Activated CD8-positive, alpha-beta memory T cell treated with anti-CD3 and anti-CD28 coated beads, Interleukin-2, amount 10 ng/mL, durations not matched to agents 7 days and 5 days (primary cell): ENCODE results near the gene WTAP. TPM values are rescaled to one million over a fixed set of nuclear protein-coding genes. Genes with fewer than 3 reads are reported as not detected.
A peak's percentile ranks its signal among the peaks of the same experiment; 100 is the strongest.
"Not testable (repeated sequence)": the region's sequence is repeated elsewhere in the genome, so short reads cannot be mapped to it uniquely, and the experiment has no call there.

ENCODE experiments used
- ATAC-seq: fragments of 150-1000 bp; cut with Tn5 transposase; one replicate; pipeline ENCODE4 v1.10.0; 2021; ENCODE audit warnings: moderate library complexity
- CTCF ChIA-PET: fragments of 350-600 bp; sonication (Branson Sonifier 250); formaldehyde crosslinking; loops from one replicate; lab custom pipeline; 2021; ENCODE audit warnings: antibody characterized with exemption; lab: Charles Lee
- DNase-seq: peaks from one replicate; pipeline ENCODE4 v3.0.0-alpha.2; 2020
- H3K27ac Mint-ChIP-seq: one replicate; pipeline ENCODE4 v1.8.0; 2021; ENCODE audit warnings: mild to moderate bottlenecking, mixed read lengths
- H3K27me3 Mint-ChIP-seq: one replicate; pipeline ENCODE4 v1.8.0; 2021; ENCODE audit warnings: mixed read lengths
- H3K36me3 Mint-ChIP-seq: one replicate; pipeline ENCODE4 v1.8.0; 2021; ENCODE audit warnings: mild to moderate bottlenecking, mixed read lengths
- H3K4me1 Mint-ChIP-seq: one replicate; pipeline ENCODE4 v1.8.0; 2021; ENCODE audit warnings: mixed read lengths
- H3K4me3 Mint-ChIP-seq: one replicate; pipeline ENCODE4 v1.8.0; 2021; ENCODE audit warnings: mild to moderate bottlenecking, moderate library complexity, mixed read lengths
- H3K9me3 Mint-ChIP-seq: one replicate; pipeline ENCODE4 v1.8.0; 2022; ENCODE audit warnings: low read depth, mixed read lengths
- total RNA-seq, 2 experiments: library from RNA; stranded (reverse); gene quantifications; one replicate each; pipeline ENCODE4 v1.2.3, GENCODE V29; 2021

The WTAP gene
- total RNA-seq, 2 experiments from 2014 or later = 103 to 128 TPM

DNA sequence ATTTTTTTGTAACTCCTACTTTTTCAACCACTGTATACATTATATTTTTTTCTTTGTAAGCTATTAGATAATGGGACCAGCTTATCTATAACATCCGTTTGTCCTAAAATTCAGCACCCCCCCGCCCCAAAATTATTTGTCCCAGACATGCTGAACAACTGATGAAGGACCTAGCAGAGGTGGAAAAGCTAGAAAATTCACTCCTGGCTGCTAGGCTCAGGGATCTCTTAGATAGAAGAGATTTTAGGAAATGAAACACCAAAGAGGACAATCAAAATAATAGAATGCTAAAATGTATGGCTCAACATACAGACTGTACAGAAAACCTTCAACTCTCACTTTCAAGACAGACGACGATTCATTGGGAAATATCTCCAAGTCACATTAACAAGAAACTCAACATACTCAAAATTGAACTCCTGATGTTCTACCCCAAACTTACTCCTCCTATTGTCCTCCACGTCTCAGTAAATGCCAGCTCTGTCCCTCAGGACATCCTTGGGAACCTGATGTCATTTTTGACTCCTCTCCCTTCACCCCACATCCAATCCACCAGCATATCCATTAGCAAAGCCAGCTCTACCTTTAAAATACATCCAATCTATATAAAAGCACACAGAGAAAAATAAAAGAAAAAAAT is 38.9 kb upstream of the WTAP start:
- CTCF ChIA-PET = interaction anchor here (0.6 kb wide), 1 partner anchor 534 kb away, joined by 3 read pairs; no protein-coding TSS in a partner anchor
- DNase-seq (no peak), ATAC-seq (no peak)
- no peaks in the 10 kb centered on the region for H3K27me3 Mint-ChIP-seq
- peaks cover 35% of the 10 kb centered on the region for H3K36me3 Mint-ChIP-seq
- no peaks in the 10 kb centered on the region for H3K9me3 Mint-ChIP-seq
- H3K27ac Mint-ChIP-seq = no peak overlapping the region
- peaks cover 31% of the 10 kb centered on the region for H3K4me1 Mint-ChIP-seq
- H3K4me3 Mint-ChIP-seq = no peak overlapping the region

DNA sequence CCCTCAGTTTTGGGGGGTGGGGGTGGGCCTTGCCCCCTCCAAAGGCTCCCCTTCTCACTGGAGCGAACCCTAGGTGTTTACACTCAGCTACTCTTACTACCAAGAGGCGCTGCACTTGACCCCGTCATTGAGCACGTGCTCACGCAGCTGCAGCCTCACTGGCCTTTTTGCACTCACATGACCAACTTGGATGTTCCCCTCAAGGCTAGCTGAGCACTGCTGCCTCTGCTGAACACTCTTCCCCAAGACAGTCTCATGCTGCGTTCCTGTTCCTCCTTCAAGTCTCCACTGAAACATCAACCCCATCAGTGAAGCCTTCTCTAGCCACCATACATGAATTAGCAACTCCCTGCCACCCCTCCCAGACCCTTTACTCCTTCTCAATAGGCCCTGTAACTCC is 38.3 kb upstream of the WTAP start:
- H3K36me3 Mint-ChIP-seq = peaks cover 30% of the 10 kb centered on the region

DNA sequence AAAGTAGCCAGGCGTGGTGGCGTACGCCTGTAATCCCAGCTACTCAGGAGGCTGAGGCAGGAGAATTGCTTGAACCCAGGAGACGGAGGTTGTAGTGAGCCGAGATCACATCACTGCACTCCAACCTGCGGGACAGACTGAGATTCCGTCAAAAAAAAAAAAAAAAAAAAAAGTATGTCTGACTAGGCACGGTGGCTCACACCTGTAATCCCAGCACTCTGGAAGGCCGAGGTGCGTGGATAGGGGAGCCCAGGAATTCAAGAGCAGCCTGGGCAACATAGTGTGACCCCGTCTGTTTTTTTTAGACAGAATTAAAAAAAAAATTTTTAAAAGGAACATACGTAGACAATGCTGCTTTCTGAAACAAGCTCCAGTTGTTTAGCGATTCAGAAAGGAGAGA is 37.2 kb upstream of the WTAP start:
- not testable (repeated sequence) for H3K9me3 Mint-ChIP-seq, H3K4me3 Mint-ChIP-seq, ATAC-seq, H3K27ac Mint-ChIP-seq, H3K27me3 Mint-ChIP-seq, DNase-seq
- H3K36me3 Mint-ChIP-seq = peaks cover 29% of the 10 kb centered on the region
- CTCF ChIA-PET = interaction anchor here (0.7 to 3.3 kb wide), 9 partner anchors 9 to 765 kb away, joined by 3 to 19 read pairs (median 3); partner anchors contain the start of genes ACAT2, MRPL18 and TCP1
- H3K4me1 Mint-ChIP-seq = peaks cover 42% of the 10 kb centered on the region

More for the DNA sequence above, 38.3 kb upstream of the WTAP start:
- CTCF ChIA-PET = interaction anchor here (0.8 to 1.3 kb wide), 3 partner anchors 9 to 380 kb away, joined by 3 to 4 read pairs (median 3); partner anchors contain the start of gene WTAP
- Mint-ChIP-seq H3K9me3 (no peaks in the 10 kb centered on the region), H3K27me3 (no peaks in the 10 kb centered on the region), H3K27ac (no peak overlapping the region), H3K4me1 (peaks cover 33% of the 10 kb centered on the region), H3K4me3 (no peak overlapping the region)
- DNase-seq = no peak
- ATAC-seq = no peak

DNA sequence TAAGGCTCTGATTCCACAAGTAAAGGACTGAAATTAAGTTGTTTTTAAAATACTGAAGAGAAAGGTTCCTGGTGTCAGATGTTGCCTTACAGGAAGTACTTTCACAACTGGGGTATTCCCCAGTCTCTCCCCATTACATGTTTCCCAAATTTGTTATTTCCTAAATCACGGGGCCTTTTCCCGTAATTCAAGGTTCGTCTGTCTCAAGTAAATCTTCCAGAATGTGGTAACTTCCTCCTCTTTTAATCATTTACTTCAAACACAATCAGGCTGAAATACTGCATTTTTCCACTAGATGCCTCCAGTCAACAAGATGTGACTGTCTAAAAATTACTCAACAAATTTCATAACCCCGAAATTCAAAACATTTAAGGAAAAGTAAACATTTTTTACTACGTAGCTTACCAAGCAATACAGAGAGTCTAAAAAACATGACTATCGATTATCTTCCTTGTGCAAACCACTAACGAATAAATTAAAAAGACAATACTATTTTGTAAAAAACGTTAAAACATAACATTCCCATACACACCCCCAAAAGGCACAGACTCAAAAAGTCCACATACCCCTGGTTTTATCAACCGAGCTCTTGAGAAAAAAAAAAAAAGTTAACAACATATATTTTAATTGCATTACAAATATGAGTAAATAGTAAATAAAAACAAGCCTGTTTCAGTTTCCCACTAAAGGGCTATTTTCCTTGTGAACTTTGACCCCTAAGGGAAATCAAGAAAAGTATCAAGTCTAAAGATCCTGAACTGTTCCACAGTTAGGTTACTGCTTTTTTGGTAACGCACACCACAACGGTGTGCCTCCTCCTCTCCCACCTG is 36.0 kb upstream of the WTAP start:
- DNase-seq = no peak
- peaks cover 23% of the 10 kb centered on the region for H3K36me3 Mint-ChIP-seq
- H3K27ac Mint-ChIP-seq = peak overlapping the region; percentile 92
- ATAC-seq = no peak
- H3K9me3 Mint-ChIP-seq = no peaks in the 10 kb centered on the region
- H3K4me1 Mint-ChIP-seq = peaks cover 43% of the 10 kb centered on the region
- H3K27me3 Mint-ChIP-seq = no peaks in the 10 kb centered on the region
- CTCF ChIA-PET = interaction anchor here (0.6 to 3.3 kb wide), 22 partner anchors 10 to 829 kb away, joined by 3 to 19 read pairs (median 4); partner anchors contain the start of genes ACAT2, MRPL18, TCP1 and WTAP
- peak overlapping the region; percentile 86 for H3K4me3 Mint-ChIP-seq

DNA sequence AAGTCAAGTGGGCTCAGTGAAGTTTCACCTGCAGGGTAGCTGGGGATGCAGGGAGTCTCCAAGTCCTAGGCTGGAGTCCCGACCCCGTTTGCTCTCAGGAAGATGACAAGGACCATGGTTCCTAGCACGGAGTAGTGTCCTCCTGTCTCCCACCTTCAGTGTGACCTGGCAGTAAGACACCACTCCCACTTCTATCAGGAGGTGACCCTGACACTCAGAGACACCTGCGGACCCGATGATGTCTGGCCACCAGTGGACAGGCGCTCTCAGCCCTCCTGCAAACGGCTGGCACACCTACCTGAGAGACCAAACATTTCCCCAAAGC is 35.4 kb upstream of the WTAP start:
- Mint-ChIP-seq H3K4me1 (peaks cover 38% of the 10 kb centered on the region), H3K36me3 (peaks cover 18% of the 10 kb centered on the region), H3K4me3 (peak overlapping the region; percentile 86), H3K27me3 (no peaks in the 10 kb centered on the region), H3K27ac (peak overlapping the region; percentile 92), H3K9me3 (no peaks in the 10 kb centered on the region)
- CTCF ChIA-PET = interaction anchor here (0.6 to 3.3 kb wide), 18 partner anchors 11 to 770 kb away, joined by 3 to 19 read pairs (median 6); partner anchors contain the start of genes MRPL18, TCP1 and WTAP
- no peak for ATAC-seq
- DNase-seq = no peak

DNA sequence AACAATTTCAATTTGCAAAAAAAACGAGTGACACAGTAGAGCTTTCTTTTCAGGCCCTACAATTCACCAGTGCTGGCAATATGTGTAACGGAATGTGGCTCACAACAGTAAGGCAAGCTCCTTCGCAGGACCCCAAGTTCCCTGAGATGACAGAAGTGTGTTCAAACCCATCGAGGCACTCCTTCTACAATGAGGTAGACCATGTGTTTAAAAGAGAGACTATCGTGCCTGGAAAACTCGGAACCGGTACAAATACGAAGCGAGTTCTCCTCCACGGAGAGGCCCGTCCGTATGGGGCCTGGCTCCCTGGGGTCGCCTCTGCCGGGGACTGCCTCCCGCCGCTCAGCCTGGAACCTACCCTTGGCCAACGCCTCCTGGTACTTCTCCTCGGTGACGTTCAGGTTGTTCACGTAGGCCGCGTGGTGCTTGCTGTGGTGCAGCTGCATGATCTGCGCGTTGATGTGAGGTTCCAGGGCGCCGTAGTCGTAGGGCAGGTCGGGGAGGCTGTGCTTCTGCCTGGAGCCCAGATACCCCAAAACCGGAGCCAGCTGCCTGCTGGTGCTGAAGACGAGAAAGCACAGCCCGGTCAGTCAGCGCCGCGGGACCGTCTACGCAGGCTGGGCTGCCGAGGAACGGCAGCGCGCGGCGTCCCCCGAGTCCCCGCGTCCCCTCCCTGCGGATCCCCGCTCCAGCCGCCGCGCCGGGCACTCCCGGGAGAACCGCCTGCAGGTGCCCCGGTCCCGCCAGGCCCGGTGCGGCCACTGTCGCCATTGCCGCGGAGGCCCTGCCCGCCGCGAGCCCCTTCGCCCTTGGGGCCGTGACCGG is 34.8 kb upstream of the WTAP start:
- DNase-seq (peak; percentile 80), ATAC-seq (peak; percentile 55)
- no peaks in the 10 kb centered on the region for H3K27me3 Mint-ChIP-seq
- H3K9me3 Mint-ChIP-seq = no peaks in the 10 kb centered on the region
- peak overlapping the region; percentile 92 for H3K27ac Mint-ChIP-seq
- H3K36me3 Mint-ChIP-seq = peaks cover 14% of the 10 kb centered on the region
- peak overlapping the region; percentile 86 for H3K4me3 Mint-ChIP-seq
- CTCF ChIA-PET = interaction anchor here (1.2 to 3.3 kb wide), 16 partner anchors 11 to 770 kb away, joined by 3 to 19 read pairs (median 6); partner anchors contain the start of genes ACAT2, MRPL18, TCP1 and WTAP
- H3K4me1 Mint-ChIP-seq = peaks cover 34% of the 10 kb centered on the region

DNA sequence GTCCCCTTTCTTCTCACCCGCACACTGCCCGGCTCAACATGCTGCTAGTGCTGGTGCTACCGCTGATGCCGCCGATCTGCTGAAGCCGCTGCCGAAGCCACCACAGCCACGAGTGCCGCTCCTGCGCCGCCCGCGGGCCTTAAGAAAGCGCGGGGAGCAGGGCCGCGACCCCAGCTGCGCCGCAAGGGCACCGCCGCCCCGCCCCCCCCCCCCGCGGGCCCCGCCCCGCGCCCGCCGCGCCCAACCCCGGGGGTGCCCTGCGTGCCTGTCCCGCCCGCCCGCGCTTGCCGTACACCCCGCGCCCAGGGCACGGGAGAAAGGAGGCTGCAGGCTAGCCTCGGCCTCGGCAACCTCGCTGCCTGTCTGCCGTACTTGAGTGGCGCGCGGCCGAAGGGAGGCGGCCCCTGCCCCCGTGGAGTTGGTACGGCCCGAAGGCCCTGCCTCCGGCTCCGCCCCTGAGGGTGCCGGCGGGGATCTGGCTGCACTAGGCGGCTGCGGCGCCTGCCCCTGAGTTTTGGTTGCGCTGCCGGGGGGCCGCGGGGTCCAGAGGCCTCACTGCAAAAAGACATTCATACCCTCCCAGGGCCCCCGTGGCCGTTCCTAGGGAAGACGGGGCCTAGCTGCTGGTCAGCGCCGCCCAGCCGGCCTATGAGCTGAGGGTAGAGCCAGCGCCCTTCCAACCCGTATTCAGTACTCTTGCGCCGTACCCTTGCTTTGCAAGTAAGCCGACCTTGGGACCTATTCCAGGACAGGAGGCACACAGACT is 34.0 kb upstream of the WTAP start, which contains the start of gene SOD2:
Gene SOD2, minus strand, starts transcription at position 114 of the 766 bp plus-strand sequence. Its CDS starts 74 bp downstream, at position 40.
- Mint-ChIP-seq H3K36me3 (peaks cover 10% of the 10 kb centered on the region), H3K9me3 (no peaks in the 10 kb centered on the region), H3K4me3 (peak within 1 kb of the TSS; percentile 86), H3K27me3 (no peaks in the 10 kb centered on the region), H3K4me1 (peaks cover 34% of the 10 kb centered on the region), H3K27ac (peak within 1 kb of the TSS; percentile 92)
- ATAC-seq (peak; percentile 80), DNase-seq (peak; percentile 85)
- CTCF ChIA-PET = interaction anchor here (0.9 to 3.3 kb wide), 7 partner anchors 12 to 96 kb away, joined by 3 to 19 read pairs (median 4); partner anchors contain the start of genes ACAT2, MRPL18, TCP1 and WTAP

DNA sequence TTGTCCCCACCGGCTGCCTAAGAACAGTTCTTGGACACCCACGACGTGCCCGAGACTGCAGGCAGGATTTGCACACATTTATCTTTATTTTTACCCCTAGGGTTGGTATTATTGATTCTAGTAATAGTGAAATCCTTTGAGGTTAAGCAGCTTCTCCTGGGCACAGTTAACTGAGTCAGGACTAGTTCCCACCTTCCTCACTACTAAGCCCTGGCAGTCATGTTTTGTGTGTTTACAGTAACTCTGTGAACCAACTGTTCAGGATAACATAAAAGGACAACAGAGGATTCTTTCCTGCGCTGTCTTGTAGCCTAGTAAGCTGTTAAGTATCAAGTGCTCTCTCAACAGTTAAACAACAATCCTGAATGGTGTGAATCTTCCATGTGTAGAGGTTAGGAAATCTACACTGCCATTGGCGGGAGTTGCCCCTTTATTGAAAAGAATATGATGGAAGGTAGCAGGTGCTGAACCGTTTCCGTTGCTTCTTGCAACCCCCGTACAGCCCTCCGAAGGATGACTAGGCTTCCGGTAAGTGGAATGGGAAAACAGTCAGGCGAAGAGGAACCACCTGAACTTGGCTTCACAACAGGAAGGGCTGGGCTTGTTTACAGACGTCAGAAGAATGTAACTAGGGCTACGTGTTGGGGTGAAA is 33.3 kb upstream of the WTAP start:
- CTCF ChIA-PET = interaction anchor here (0.9 to 1.4 kb wide), 4 partner anchors 31 to 68 kb away, joined by 3 to 4 read pairs (median 3); partner anchors contain the start of genes ACAT2 and WTAP

DNA sequence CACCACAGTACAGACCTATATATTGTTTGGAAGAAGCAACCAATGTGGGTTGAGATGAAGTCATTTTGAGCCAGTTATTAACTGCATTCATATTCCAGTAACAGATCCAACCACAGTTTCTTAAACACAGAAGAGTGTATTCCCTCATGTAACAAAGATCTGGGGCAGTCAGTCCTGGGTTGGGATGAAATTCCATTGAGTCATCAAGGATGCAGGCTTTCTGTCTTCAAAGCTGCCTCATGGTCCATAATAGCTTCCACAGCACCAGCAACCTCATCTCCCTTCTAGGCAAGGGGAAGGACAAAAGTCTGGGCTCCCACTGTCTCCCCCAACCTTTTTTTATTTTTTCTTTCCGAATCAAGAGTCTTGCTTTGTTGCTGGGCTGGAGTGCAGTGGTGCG is 31.3 kb upstream of the WTAP start:
- H3K27ac Mint-ChIP-seq = no peak overlapping the region
- H3K36me3 Mint-ChIP-seq = peaks cover 4% of the 10 kb centered on the region
- H3K27me3 Mint-ChIP-seq = no peaks in the 10 kb centered on the region
- peaks cover 26% of the 10 kb centered on the region for H3K4me1 Mint-ChIP-seq
- CTCF ChIA-PET = no interaction called here
- DNase-seq (no peak), ATAC-seq (no peak)
- no peak overlapping the region for H3K4me3 Mint-ChIP-seq
- H3K9me3 Mint-ChIP-seq = no peaks in the 10 kb centered on the region

More for the DNA sequence above, 33.3 kb upstream of the WTAP start:
- Mint-ChIP-seq H3K27ac (peak overlapping the region; percentile 87), H3K27me3 (no peaks in the 10 kb centered on the region), H3K4me1 (peaks cover 30% of the 10 kb centered on the region), H3K36me3 (peaks cover 7% of the 10 kb centered on the region), H3K9me3 (no peaks in the 10 kb centered on the region), H3K4me3 (peak overlapping the region; percentile 86)
- DNase-seq = peak; percentile 45
- ATAC-seq = peak; percentile 2

DNA sequence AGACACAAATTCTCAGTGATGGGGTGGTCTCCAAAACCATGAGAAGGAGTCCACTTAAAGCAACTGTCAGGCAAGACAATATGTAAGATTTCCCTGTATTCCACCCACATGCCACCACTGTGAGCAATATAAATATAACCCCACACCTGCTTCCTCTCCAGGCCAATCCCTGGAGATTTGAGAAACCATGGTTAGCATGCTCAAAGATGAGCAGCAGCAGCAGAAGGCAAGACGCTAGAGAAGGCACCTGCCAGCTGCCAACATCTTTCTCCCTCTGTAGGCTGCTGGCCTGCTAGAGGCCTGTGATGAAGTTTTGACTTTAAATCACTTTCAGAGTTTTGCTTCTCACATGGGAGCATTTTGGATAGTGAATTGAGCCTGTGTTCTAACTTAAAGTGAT is 26.3 kb upstream of the WTAP start:
- ATAC-seq (no peak), DNase-seq (no peak)
- no peaks in the 10 kb centered on the region for H3K36me3 Mint-ChIP-seq
- CTCF ChIA-PET = no interaction called here
- H3K27me3 Mint-ChIP-seq = no peaks in the 10 kb centered on the region
- no peaks in the 10 kb centered on the region for H3K4me1 Mint-ChIP-seq
- no peak overlapping the region for H3K27ac Mint-ChIP-seq
- no peaks in the 10 kb centered on the region for H3K9me3 Mint-ChIP-seq
- no peak overlapping the region for H3K4me3 Mint-ChIP-seq

DNA sequence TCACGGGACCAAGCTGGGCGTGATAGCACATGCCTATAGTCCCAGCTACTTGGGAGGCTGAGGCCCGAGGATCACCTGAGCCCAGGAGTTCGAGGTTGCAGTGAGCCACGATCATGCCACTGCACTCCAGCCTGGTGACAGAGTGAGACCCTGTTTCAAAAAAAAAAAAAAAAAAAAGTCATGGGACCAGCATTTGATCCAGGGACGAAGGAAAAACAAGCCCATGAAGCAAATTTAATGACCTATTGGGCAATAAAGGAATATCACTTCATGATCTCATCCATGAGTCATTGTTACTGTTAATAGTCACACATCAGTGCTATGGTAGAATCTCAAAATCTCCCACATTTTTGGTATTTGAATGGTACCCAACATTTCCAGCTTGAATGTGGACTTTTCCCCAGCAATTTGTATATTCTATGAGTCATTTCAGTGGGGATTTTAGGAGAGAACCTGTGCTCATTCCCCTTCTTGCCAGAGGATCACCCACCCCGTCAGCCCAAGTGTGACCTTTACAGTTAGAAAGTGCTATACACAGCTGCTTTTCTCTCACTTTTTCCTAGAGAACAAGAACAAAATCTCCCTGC is 25.8 kb upstream of the WTAP start:
- H3K36me3 Mint-ChIP-seq = no peaks in the 10 kb centered on the region
- ATAC-seq = no peak
- H3K4me1 Mint-ChIP-seq = no peaks in the 10 kb centered on the region
- no peak overlapping the region for H3K27ac Mint-ChIP-seq
- CTCF ChIA-PET = no interaction called here
- H3K4me3 Mint-ChIP-seq = no peak overlapping the region
- H3K9me3 Mint-ChIP-seq = no peaks in the 10 kb centered on the region
- DNase-seq = no peak
- H3K27me3 Mint-ChIP-seq = peaks cover 2% of the 10 kb centered on the region
